ENCODE results near the gene CDC7. TPM values are rescaled to one million over a fixed set of nuclear protein-coding genes. Genes with fewer than 3 reads are reported as not detected.

The CDC7 gene
- total RNA-seq, 1 donor from 2014 or later: 4.0 TPM

GRCh38 chr1:91572044-91572443 is 71.4 kb downstream of the CDC7 start:
- Mint-ChIP-seq H3K27me3 (ENCODE audit: low read depth, unreplicated experiment) (peaks cover 8% of the 10 kb centered on the region), H3K36me3 (ENCODE audit: low read depth, unreplicated experiment) (no peaks in the 10 kb centered on the region), H3K4me3 (ENCODE audit: unreplicated experiment) (no peak overlapping the region), H3K27ac (ENCODE audit: unreplicated experiment) (no peak overlapping the region), H3K9me3 (ENCODE audit: unreplicated experiment) (peaks cover 2% of the 10 kb centered on the region), H3K4me1 (ENCODE audit: low read depth, unreplicated experiment) (peaks cover 9% of the 10 kb centered on the region)
- Histone ChIP-seq H2AFZ (ENCODE audit: low read depth, low read length) (no peak overlapping the region), H4K20me1 (ENCODE audit: insufficient read depth, low read length) (no peaks in the 10 kb centered on the region), H3K36me3 (ENCODE audit: insufficient read depth, low read length) (no peaks in the 10 kb centered on the region), H3K27me3 (ENCODE audit: insufficient read depth, low read length) (no peaks in the 10 kb centered on the region), H3K4me2 (ENCODE audit: low read length) (no peak overlapping the region), H3K4me1 (ENCODE audit: insufficient read depth, low read length) (peaks cover 14% of the 10 kb centered on the region), H3K79me2 (ENCODE audit: insufficient read depth, low read length) (no peaks in the 10 kb centered on the region), H3K4me3 (ENCODE audit: insufficient read depth, low read depth, low read length) (no peak overlapping the region), H3K9me3 (ENCODE audit: insufficient read depth, low read depth, low read length) (no peaks in the 10 kb centered on the region), H3K9ac (ENCODE audit: low read length) (no peak overlapping the region), H3K27ac (ENCODE audit: low read depth, low read length) (no peak overlapping the region)
- no peak for TF ChIP-seq EZH2 (IDR thresholded peaks at IDR 0.05; ENCODE audit: insufficient read depth, low read length)
- no peak for TF ChIP-seq CTCF (IDR thresholded peaks at IDR 0.05; ENCODE audit: insufficient read depth, low read depth, low read length)
- DNase-seq (ENCODE audit: low read depth) (no peak), FAIRE-seq (no peak)

Other genes starting within 250 kb of the CDC7 start
- 0.39 and 0.53 TPM in 2 replicates for gene HFM1, start 96.0 kb upstream of the CDC7 start, total RNA-seq

Measured in astrocyte (in vitro differentiated cells and primary cell).